Activated T-cell treated with anti-CD3 and anti-CD28 coated beads, Interleukin-2, amount 50 U/mL, for 48 hours (primary cell): ENCODE data around the gene PIGZ.
"Not testable (repeated sequence)": the region's sequence is repeated elsewhere in the genome, so short reads cannot be mapped to it uniquely, and the experiment has no call there.

Source experiments
- DNase-seq, 2 experiments: peaks; one replicate each; pipeline ENCODE4 v3.0.0-alpha.2; 2020

PIGZ gene

GRCh38 chr3:196948442-196949284 lies 20.0 kb downstream of the PIGZ start:
- no peak for DNase-seq

GRCh38 chr3:196947860-196948441 lies 20.7 kb downstream of the PIGZ start:
- peak in 1 of 2 experiments; percentile 12 for DNase-seq

- peak in 1 of 2 experiments; percentile 14 for DNase-seq
These were observed 21.3 kb downstream of the PIGZ start for GRCh38 chr3:196947136-196947859.

GRCh38 chr3:196944037-196944790 lies 24.4 kb downstream of the PIGZ start:
- DNase-seq, result not testable (repeated sequence)

- no peak for DNase-seq
These were observed 25.7 kb downstream of the PIGZ start for GRCh38 chr3:196942915-196943277.

GRCh38 chr3:196942226-196942914 lies 26.3 kb downstream of the PIGZ start, which contains the start of gene NCBP2:
NCBP2 (minus strand) TSS chr3:196942528; CDS start chr3:196942503, 25 bp downstream.
- peak; percentile 100 for DNase-seq

GRCh38 chr3:196941729-196942225 lies 26.9 kb downstream of the PIGZ start:
- peak; percentile 82 for DNase-seq

- no peak for DNase-seq
These were observed 30.1 kb downstream of the PIGZ start for GRCh38 chr3:196938576-196938975.

GRCh38 chr3:196938124-196938523 lies 30.5 kb downstream of the PIGZ start:
- no peak for DNase-seq

GRCh38 chr3:196936288-196936687 lies 32.3 kb downstream of the PIGZ start:
- DNase-seq, result no peak

GRCh38 chr3:196932600-196932999 lies 36.0 kb downstream of the PIGZ start:
- no peak for DNase-seq

- DNase-seq, result no peak
These were observed 36.6 kb downstream of the PIGZ start for GRCh38 chr3:196931828-196932587.

- DNase-seq, result no peak
These were observed 37.5 kb downstream of the PIGZ start for GRCh38 chr3:196931157-196931556.

GRCh38 chr3:196927571-196928453 lies 40.8 kb downstream of the PIGZ start:
- no peak for DNase-seq

GRCh38 chr3:196920733-196921132 lies 47.9 kb downstream of the PIGZ start:
- no peak for DNase-seq

- DNase-seq, result no peak
These were observed 49.7 kb downstream of the PIGZ start for GRCh38 chr3:196918968-196919367.

GRCh38 chr3:196916995-196917394 lies 51.6 kb downstream of the PIGZ start:
- no peak for DNase-seq

- DNase-seq, result no peak
These were observed 52.4 kb downstream of the PIGZ start for GRCh38 chr3:196916221-196916620.

- no peak for DNase-seq
These were observed 53.3 kb downstream of the PIGZ start for GRCh38 chr3:196915375-196915774.

GRCh38 chr3:196914866-196915265 lies 53.8 kb downstream of the PIGZ start:
- DNase-seq, result no peak
